Neural crest cell (in vitro differentiated cells): ENCODE results near the gene TOMM40. TPM values are rescaled to one million over a fixed set of nuclear protein-coding genes. Genes with fewer than 3 reads are reported as not detected.
"Not testable (repeated sequence)": the region's sequence is repeated elsewhere in the genome, so short reads cannot be mapped to it uniquely, and the experiment has no call there.

ENCODE experiments used
- DNase-seq: peaks from one replicate; pipeline ENCODE4 v3.0.0; 2021; ENCODE audit warnings: low read depth, mixed read lengths, low spot score
- H3K27ac Mint-ChIP-seq: one replicate; pipeline ENCODE4 v1.8.0; 2021; ENCODE audit warnings: mild to moderate bottlenecking, mixed read lengths; ENCODE audit not compliant: unreplicated experiment
- H3K27me3 Mint-ChIP-seq: 2 replicates; pipeline ENCODE4 v1.8.0; 2021; ENCODE audit warnings: low read depth, mild to moderate bottlenecking, mixed read lengths
- H3K36me3 Mint-ChIP-seq: 2 replicates; pipeline ENCODE4 v1.8.0; 2021; ENCODE audit warnings: low read depth, mild to moderate bottlenecking, mixed read lengths
- H3K4me1 Mint-ChIP-seq: 2 replicates; pipeline ENCODE4 v1.8.0; 2021; ENCODE audit warnings: mixed read lengths
- H3K4me3 Mint-ChIP-seq: one replicate; pipeline ENCODE4 v1.8.0; 2021; ENCODE audit warnings: mild to moderate bottlenecking, mixed read lengths
- H3K9me3 Mint-ChIP-seq: 2 replicates; pipeline ENCODE4 v1.8.0; 2021; ENCODE audit warnings: mixed read lengths
- CTCF ChIP-seq: fragments of 200-600 bp; sonication (generic); conservative IDR thresholded peaks from 2 replicates; pipeline ENCODE4 v1.5.0; 2021; ENCODE audit warnings: antibody characterized with exemption, mild to moderate bottlenecking
- total RNA-seq: library from RNA; stranded (reverse); gene quantifications from 2 replicates; pipeline ENCODE4 v1.2.1, GENCODE V29; 2021

TOMM40 gene
- total RNA-seq, 1 donor from 2014 or later = 147 TPM

GRCh38 chr19:44925114-44925891, 34.2 kb downstream of the TOMM40 start:
- no peaks in the 10 kb centered on the region for H3K9me3 Mint-ChIP-seq
- peak overlapping the region; percentile 43 for H3K27ac Mint-ChIP-seq
- TF ChIP-seq CTCF = no peak
- DNase-seq = no peak
- H3K4me1 Mint-ChIP-seq = peaks cover 12% of the 10 kb centered on the region
- no peak overlapping the region for H3K4me3 Mint-ChIP-seq
- no peaks in the 10 kb centered on the region for H3K36me3 Mint-ChIP-seq
- no peaks in the 10 kb centered on the region for H3K27me3 Mint-ChIP-seq

GRCh38 chr19:44926245-44927077, 35.4 kb downstream of the TOMM40 start:
- H3K36me3 Mint-ChIP-seq, H3K4me3 Mint-ChIP-seq, H3K27me3 Mint-ChIP-seq, H3K9me3 Mint-ChIP-seq, DNase-seq: not testable (repeated sequence)
- Mint-ChIP-seq H3K4me1 (peaks cover 12% of the 10 kb centered on the region), H3K27ac (peak overlapping the region; percentile 67)

- H3K36me3 Mint-ChIP-seq = no peaks in the 10 kb centered on the region
- no peaks in the 10 kb centered on the region for H3K27me3 Mint-ChIP-seq
- no peak for TF ChIP-seq CTCF
- H3K4me3 Mint-ChIP-seq = no peak overlapping the region
- no peaks in the 10 kb centered on the region for H3K9me3 Mint-ChIP-seq
- no peak for DNase-seq
- H3K27ac Mint-ChIP-seq = no peak overlapping the region
- H3K4me1 Mint-ChIP-seq = peaks cover 12% of the 10 kb centered on the region
Measured at GRCh38 chr19:44927746-44928145, 36.7 kb downstream of the TOMM40 start.

- H3K36me3 Mint-ChIP-seq = no peaks in the 10 kb centered on the region
- peaks cover 12% of the 10 kb centered on the region for H3K4me1 Mint-ChIP-seq
- H3K4me3 Mint-ChIP-seq = no peak overlapping the region
- no peaks in the 10 kb centered on the region for H3K9me3 Mint-ChIP-seq
- no peaks in the 10 kb centered on the region for H3K27me3 Mint-ChIP-seq
- H3K27ac Mint-ChIP-seq = no peak overlapping the region
- no peak for DNase-seq
- no peak for TF ChIP-seq CTCF
Measured at GRCh38 chr19:44930088-44930487, 39.0 kb downstream of the TOMM40 start.

GRCh38 chr19:44931541-44931940, 40.5 kb downstream of the TOMM40 start:
- H3K4me3 Mint-ChIP-seq = no peak overlapping the region
- no peak for TF ChIP-seq CTCF
- no peak for DNase-seq
- no peaks in the 10 kb centered on the region for H3K36me3 Mint-ChIP-seq
- H3K27me3 Mint-ChIP-seq = no peaks in the 10 kb centered on the region
- H3K4me1 Mint-ChIP-seq = peaks cover 10% of the 10 kb centered on the region
- no peaks in the 10 kb centered on the region for H3K9me3 Mint-ChIP-seq
- H3K27ac Mint-ChIP-seq = no peak overlapping the region

GRCh38 chr19:44939668-44940067, 48.6 kb downstream of the TOMM40 start:
- TF ChIP-seq CTCF = no peak
- Mint-ChIP-seq H3K36me3 (no peaks in the 10 kb centered on the region), H3K9me3 (no peaks in the 10 kb centered on the region), H3K27ac (no peak overlapping the region), H3K4me1 (peaks cover 8% of the 10 kb centered on the region), H3K4me3 (no peak overlapping the region), H3K27me3 (no peaks in the 10 kb centered on the region)
- no peak for DNase-seq
